ENCODE results near the gene S100A12. TPM values are rescaled to one million over a fixed set of nuclear protein-coding genes. Genes with fewer than 3 reads are reported as not detected.

The S100A12 gene
- total RNA-seq, 4 donors from 2014 or later = not detected

- TF ChIP-seq POLR2A (IDR thresholded peaks at IDR 0.05) = no peak
- TF ChIP-seq POLR2AphosphoS5 (IDR thresholded peaks at IDR 0.05) = no peak
- TF ChIP-seq EP300 (IDR thresholded peaks at IDR 0.05; ENCODE audit: low read depth) = no peak
- no peak for TF ChIP-seq CTCF (IDR thresholded peaks at IDR 0.05)
- WGBS, 2 donors (ENCODE audit: low coverage in 1 of 2) = 92 to 94% methylated on average over 6 to 9 of the region's 9 CpGs
- intact Hi-C loops (cut with DNase I; ENCODE audit: low total_unique reads) = no loop called here
- H3K27me3 ChIP-seq = no peaks in the 10 kb centered on the region
- in situ Hi-C loops (cut with MboI; ENCODE audit: low pct_ligation_motif_present in 1 of 4, low pct_unique_long_range_greater_than_20kb in 1 of 4, low sequenced_read_pairs in 3 of 4) = no loop called here
- H3K36me3 ChIP-seq = no peaks in the 10 kb centered on the region
- DNase-seq = no peak
- no peak overlapping the region for H3K27ac ChIP-seq
- H3K9me3 ChIP-seq = no peaks in the 10 kb centered on the region
- no peaks in the 10 kb centered on the region for H3K4me1 ChIP-seq
- H3K4me3 ChIP-seq = no peak overlapping the region
These were observed 26.0 kb upstream of the S100A12 start for GRCh38 chr1:153401461-153401860.

GRCh38 chr1:153400244-153400643 is 24.8 kb upstream of the S100A12 start:
- no peak for DNase-seq
- Histone ChIP-seq H3K27ac (no peak overlapping the region), H3K9me3 (no peaks in the 10 kb centered on the region), H3K4me3 (no peak overlapping the region), H3K4me1 (no peaks in the 10 kb centered on the region), H3K36me3 (no peaks in the 10 kb centered on the region), H3K27me3 (no peaks in the 10 kb centered on the region)
- in situ Hi-C loops (cut with MboI; ENCODE audit: low pct_ligation_motif_present in 1 of 4, low pct_unique_long_range_greater_than_20kb in 1 of 4, low sequenced_read_pairs in 3 of 4) (no loop called here), intact Hi-C loops (cut with DNase I; ENCODE audit: low total_unique reads) (no loop called here)
- TF ChIP-seq POLR2AphosphoS5 (IDR thresholded peaks at IDR 0.05) (no peak), CTCF (IDR thresholded peaks at IDR 0.05) (no peak), EP300 (IDR thresholded peaks at IDR 0.05; ENCODE audit: low read depth) (no peak), POLR2A (IDR thresholded peaks at IDR 0.05) (no peak)
- 47% methylated on average over 5 of the region's 5 CpGs; no CpG with 5 or more reads in 1 of the 2 donors for WGBS, 2 donors (ENCODE audit: low coverage in 1 of 2)

- in situ Hi-C loops (cut with MboI; ENCODE audit: low pct_ligation_motif_present in 1 of 4, low pct_unique_long_range_greater_than_20kb in 1 of 4, low sequenced_read_pairs in 3 of 4) = no loop called here
- H3K36me3 ChIP-seq = no peaks in the 10 kb centered on the region
- 90 to 91% methylated on average over 2 to 7 of the region's 7 CpGs for WGBS, 2 donors (ENCODE audit: low coverage in 1 of 2)
- H3K4me3 ChIP-seq = no peak overlapping the region
- intact Hi-C loops (cut with DNase I; ENCODE audit: low total_unique reads) = no loop called here
- H3K9me3 ChIP-seq = no peaks in the 10 kb centered on the region
- H3K27me3 ChIP-seq = no peaks in the 10 kb centered on the region
- H3K27ac ChIP-seq = no peak overlapping the region
- no peak for TF ChIP-seq POLR2AphosphoS5 (IDR thresholded peaks at IDR 0.05)
- no peak for TF ChIP-seq CTCF (IDR thresholded peaks at IDR 0.05)
- TF ChIP-seq EP300 (IDR thresholded peaks at IDR 0.05; ENCODE audit: low read depth) = no peak
- TF ChIP-seq POLR2A (IDR thresholded peaks at IDR 0.05) = no peak
- no peaks in the 10 kb centered on the region for H3K4me1 ChIP-seq
- no peak for DNase-seq
These were observed 24.1 kb upstream of the S100A12 start for GRCh38 chr1:153399401-153400055.

GRCh38 chr1:153397924-153398651 is 22.7 kb upstream of the S100A12 start:
- Histone ChIP-seq H3K9me3 (no peaks in the 10 kb centered on the region), H3K4me1 (no peaks in the 10 kb centered on the region), H3K27ac (no peak overlapping the region), H3K4me3 (no peak overlapping the region), H3K36me3 (no peaks in the 10 kb centered on the region), H3K27me3 (no peaks in the 10 kb centered on the region)
- 88 to 100% methylated on average over 1 to 6 of the region's 6 CpGs for WGBS, 2 donors (ENCODE audit: low coverage in 1 of 2)
- DNase-seq = no peak
- in situ Hi-C loops (cut with MboI; ENCODE audit: low pct_ligation_motif_present in 1 of 4, low pct_unique_long_range_greater_than_20kb in 1 of 4, low sequenced_read_pairs in 3 of 4) = no loop called here
- intact Hi-C loops (cut with DNase I; ENCODE audit: low total_unique reads) = no loop called here
- TF ChIP-seq CTCF (IDR thresholded peaks at IDR 0.05) (no peak), POLR2A (IDR thresholded peaks at IDR 0.05) (no peak), POLR2AphosphoS5 (IDR thresholded peaks at IDR 0.05) (no peak), EP300 (IDR thresholded peaks at IDR 0.05; ENCODE audit: low read depth) (no peak)
